ENCODE measurements around the gene GOLIM4. TPM values are rescaled to one million over a fixed set of nuclear protein-coding genes. Genes with fewer than 3 reads are reported as not detected.
"Not testable (repeated sequence)": the region's sequence is repeated elsewhere in the genome, so short reads cannot be mapped to it uniquely, and the experiment has no call there.

Gene GOLIM4
- total RNA-seq, 1 donor from 2014 or later = 43.1 TPM

DNA sequence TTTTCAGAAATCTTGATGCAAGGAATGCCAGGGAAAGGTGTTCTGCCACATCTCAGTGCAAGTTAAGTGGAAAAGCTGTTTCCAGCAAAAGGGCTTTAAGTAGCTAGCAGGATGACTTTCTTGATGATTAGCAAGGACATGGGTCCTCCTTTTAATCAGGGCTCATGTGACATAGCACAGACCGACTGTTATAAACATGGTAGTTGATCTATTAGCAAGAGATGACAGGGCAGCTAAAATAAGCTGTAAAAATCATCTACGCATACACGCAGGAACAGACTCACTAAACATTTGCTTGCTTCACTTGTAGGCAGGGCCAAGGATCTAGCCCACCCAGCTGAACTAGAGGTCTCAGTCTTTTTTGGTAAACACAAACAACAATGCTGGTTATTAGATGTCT is 69.0 kb downstream of the GOLIM4 start:
- H3K4me3 ChIP-seq = no peak overlapping the region
- intact Hi-C loops (cut with DNase I) = no loop called here
- no peak for DNase-seq (ENCODE audit: low spot score in 2 of 2)
- no peak overlapping the region for H3K27ac ChIP-seq
- H3K36me3 ChIP-seq = peaks cover 41 to 67% of the 10 kb centered on the region in 2 donors
- no peaks in the 10 kb centered on the region for H3K9me3 ChIP-seq
- TF ChIP-seq, protein P1, sequence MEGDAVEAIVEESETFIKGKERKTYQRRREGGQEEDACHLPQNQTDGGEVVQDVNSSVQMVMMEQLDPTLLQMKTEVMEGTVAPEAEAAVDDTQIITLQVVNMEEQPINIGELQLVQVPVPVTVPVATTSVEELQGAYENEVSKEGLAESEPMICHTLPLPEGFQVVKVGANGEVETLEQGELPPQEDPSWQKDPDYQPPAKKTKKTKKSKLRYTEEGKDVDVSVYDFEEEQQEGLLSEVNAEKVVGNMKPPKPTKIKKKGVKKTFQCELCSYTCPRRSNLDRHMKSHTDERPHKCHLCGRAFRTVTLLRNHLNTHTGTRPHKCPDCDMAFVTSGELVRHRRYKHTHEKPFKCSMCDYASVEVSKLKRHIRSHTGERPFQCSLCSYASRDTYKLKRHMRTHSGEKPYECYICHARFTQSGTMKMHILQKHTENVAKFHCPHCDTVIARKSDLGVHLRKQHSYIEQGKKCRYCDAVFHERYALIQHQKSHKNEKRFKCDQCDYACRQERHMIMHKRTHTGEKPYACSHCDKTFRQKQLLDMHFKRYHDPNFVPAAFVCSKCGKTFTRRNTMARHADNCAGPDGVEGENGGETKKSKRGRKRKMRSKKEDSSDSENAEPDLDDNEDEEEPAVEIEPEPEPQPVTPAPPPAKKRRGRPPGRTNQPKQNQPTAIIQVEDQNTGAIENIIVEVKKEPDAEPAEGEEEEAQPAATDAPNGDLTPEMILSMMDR (IDR thresholded peaks at IDR 0.05) = no peak
- no peaks in the 10 kb centered on the region for H3K4me1 ChIP-seq
- H3K27me3 ChIP-seq = no peaks in the 10 kb centered on the region

- H3K9me3 ChIP-seq = no peaks in the 10 kb centered on the region
- no peaks in the 10 kb centered on the region for H3K4me1 ChIP-seq
- peak overlapping the region in 1 of 2 donors; percentile 9 for H3K27ac ChIP-seq
- H3K36me3 ChIP-seq = peaks cover 42 to 72% of the 10 kb centered on the region in 2 donors
- intact Hi-C loops (cut with DNase I) = no loop called here
- TF ChIP-seq, protein P1 (IDR thresholded peaks at IDR 0.05) = no peak
- no peaks in the 10 kb centered on the region for H3K27me3 ChIP-seq
- no peak overlapping the region for H3K4me3 ChIP-seq
- DNase-seq (ENCODE audit: low spot score in 2 of 2) = no peak
Observed at GRCh38 chr3:168025076-168025475, 70.6 kb downstream of the GOLIM4 start.

DNA sequence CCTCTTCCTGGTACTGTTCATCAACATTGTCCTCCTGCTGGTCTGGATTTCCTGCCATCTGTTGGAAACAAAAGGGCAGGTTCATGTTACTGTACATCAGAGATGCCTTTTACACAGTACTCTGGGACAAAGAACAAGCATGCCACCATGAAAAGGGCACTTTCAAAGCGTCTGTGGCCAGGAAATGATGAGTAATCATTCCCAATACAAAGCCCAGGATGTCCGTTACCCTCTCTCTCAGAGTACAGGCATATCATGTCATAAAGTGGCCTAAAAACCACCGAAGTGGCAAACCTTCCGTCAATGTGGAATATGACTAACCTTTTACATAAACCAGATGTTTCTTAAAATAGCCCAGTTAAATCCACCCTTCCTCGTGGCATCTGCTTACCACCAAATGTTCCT is 71.2 kb downstream of the GOLIM4 start:
- no peak for DNase-seq (ENCODE audit: low spot score in 2 of 2)
- Histone ChIP-seq H3K36me3 (peaks cover 38 to 72% of the 10 kb centered on the region in 2 donors), H3K27me3 (no peaks in the 10 kb centered on the region), H3K9me3 (no peaks in the 10 kb centered on the region), H3K4me1 (no peaks in the 10 kb centered on the region), H3K27ac (no peak overlapping the region), H3K4me3 (no peak overlapping the region)
- intact Hi-C loops (cut with DNase I) = no loop called here
- TF ChIP-seq, protein P1 (IDR thresholded peaks at IDR 0.05) = no peak

DNA sequence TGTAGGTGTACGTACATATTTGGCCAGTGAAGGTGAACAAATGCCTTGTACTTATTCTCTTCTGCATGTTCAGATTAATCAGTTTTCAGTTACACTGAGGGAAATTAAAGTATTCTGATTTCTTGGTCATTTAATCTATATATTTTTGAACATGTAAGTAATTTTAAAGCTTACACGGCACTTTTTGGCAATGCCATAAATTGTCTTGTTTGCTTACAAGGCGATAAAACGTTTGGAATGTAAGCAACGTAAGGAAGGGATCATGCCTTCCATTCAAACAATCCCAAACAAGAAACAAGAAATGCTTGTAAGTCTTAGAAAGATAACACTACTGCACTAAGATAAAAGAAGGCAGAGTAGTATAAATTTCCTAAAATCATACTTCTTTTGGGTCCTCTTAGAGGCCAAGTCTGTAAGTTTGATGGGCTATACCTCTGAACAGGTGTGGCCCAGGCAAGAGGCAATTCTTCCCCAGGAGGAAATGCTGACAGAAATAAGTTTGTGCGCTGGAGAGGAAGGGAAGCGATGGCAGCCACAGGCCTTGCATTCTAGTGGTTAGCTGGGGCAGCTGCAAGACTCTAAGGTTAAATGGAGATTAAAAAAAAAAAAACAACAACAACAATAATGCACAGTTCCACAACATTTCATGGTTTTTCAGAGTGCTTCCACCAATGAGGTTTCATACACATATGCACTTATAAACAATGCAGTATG is 73.8 kb downstream of the GOLIM4 start:
- intact Hi-C loops (cut with DNase I) = no loop called here
- Histone ChIP-seq H3K4me3 (no peak overlapping the region), H3K36me3 (peaks cover 34 to 72% of the 10 kb centered on the region in 2 donors), H3K4me1 (no peaks in the 10 kb centered on the region), H3K9me3 (no peaks in the 10 kb centered on the region), H3K27ac (no peak overlapping the region), H3K27me3 (no peaks in the 10 kb centered on the region)
- TF ChIP-seq, protein P1 (IDR thresholded peaks at IDR 0.05) = no peak
- no peak for DNase-seq (ENCODE audit: low spot score in 2 of 2)

DNA sequence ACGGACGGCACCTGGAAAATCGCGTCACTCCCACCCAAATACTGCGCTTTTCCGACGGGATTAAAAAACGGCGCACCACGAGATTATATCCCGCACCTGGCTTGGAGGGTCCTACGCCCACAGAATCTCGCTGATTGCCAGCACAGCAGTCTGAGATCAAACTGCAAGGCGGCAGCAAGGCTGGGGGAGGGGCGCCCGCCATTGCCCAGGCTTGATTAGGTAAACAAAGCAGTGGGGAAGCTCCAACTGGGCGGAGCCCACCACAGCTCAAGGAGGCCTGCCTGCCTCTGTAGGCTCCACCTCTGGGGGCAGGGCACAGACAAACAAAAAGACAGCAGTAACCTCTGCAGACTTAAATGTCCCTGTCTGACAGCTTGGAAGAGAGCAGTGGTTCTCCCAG is 84.4 kb downstream of the GOLIM4 start:
- H3K27me3 ChIP-seq; H3K27ac ChIP-seq; H3K4me3 ChIP-seq; intact Hi-C loops (cut with DNase I); H3K4me1 ChIP-seq; H3K9me3 ChIP-seq; DNase-seq (ENCODE audit: low spot score in 2 of 2): not testable (repeated sequence)
- H3K36me3 ChIP-seq = peaks cover 4 to 17% of the 10 kb centered on the region in 2 donors

DNA sequence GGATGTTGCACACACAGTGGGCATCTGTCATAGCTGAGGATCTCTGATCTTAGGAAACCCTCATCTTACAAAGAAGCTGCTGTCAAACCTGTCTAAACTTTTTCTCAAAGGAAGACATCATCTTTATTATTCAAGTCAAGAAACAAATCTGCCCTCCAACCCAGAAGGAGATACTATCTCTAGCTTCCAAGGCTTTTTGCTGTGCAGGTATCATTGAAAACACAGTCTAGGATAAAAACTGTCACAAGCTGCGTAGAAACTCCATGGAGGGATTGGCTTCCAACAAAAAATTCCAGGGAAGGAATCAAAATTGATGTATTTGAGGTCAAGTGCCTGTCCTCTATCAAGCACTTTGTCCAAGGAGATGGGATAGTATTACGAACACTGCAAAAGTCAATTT is 89.1 kb downstream of the GOLIM4 start:
- Histone ChIP-seq H3K9me3 (peaks cover 0 to 4% of the 10 kb centered on the region in 2 donors), H3K27me3 (no peaks in the 10 kb centered on the region), H3K4me1 (no peaks in the 10 kb centered on the region), H3K36me3 (peaks cover 4 to 17% of the 10 kb centered on the region in 2 donors), H3K4me3 (no peak overlapping the region), H3K27ac (no peak overlapping the region)
- TF ChIP-seq, protein P1 (IDR thresholded peaks at IDR 0.05) = no peak
- intact Hi-C loops (cut with DNase I) = no loop called here
- DNase-seq (ENCODE audit: low spot score in 2 of 2) = no peak

All from ascending aorta (tissue), 2 donors.